HG02588 (cell line): ENCODE results near the gene SBDS.

Source experiments
- ATAC-seq: cut with Tn5 transposase; IDR thresholded peaks from one replicate; pipeline ENCODE4 v1.9.1; 2021; ENCODE audit warnings: mild to moderate bottlenecking, moderate library complexity; ENCODE audit not compliant: unreplicated experiment

Gene SBDS

GRCh38 chr7:66948480-66949109 lies 46.8 kb downstream of the SBDS start:
- no peak for ATAC-seq

- ATAC-seq, result no peak
Observed at GRCh38 chr7:66946545-66946944, 48.8 kb downstream of the SBDS start.

- ATAC-seq, result no peak
Observed at GRCh38 chr7:66939325-66939724, 56.1 kb downstream of the SBDS start.

- ATAC-seq, result no peak
Observed at GRCh38 chr7:66937940-66938339, 57.4 kb downstream of the SBDS start.
